Measurements from ENCODE around the gene TMEM125.

DNA sequence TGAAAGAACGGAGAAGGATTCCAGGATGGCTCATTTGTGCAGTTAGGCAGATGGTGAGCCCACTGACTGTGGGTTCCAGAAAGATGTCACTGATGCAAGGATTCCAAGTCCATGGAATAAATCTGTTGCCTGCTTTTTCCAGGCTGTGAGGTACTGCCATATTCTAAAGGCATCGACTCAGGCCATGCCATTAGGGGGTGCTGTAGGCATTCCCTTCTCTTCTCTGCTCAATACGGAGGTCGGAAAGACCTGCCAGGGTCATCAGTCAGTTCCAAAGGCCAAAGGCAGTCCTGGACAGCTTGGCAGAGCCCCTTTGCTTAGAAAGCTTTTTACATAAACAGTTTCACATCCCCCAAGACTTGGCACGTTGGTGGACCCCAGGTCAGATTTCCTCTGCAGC, 31.7 kb upstream of the TMEM125 start:
- TF ChIP-seq, protein P1, sequence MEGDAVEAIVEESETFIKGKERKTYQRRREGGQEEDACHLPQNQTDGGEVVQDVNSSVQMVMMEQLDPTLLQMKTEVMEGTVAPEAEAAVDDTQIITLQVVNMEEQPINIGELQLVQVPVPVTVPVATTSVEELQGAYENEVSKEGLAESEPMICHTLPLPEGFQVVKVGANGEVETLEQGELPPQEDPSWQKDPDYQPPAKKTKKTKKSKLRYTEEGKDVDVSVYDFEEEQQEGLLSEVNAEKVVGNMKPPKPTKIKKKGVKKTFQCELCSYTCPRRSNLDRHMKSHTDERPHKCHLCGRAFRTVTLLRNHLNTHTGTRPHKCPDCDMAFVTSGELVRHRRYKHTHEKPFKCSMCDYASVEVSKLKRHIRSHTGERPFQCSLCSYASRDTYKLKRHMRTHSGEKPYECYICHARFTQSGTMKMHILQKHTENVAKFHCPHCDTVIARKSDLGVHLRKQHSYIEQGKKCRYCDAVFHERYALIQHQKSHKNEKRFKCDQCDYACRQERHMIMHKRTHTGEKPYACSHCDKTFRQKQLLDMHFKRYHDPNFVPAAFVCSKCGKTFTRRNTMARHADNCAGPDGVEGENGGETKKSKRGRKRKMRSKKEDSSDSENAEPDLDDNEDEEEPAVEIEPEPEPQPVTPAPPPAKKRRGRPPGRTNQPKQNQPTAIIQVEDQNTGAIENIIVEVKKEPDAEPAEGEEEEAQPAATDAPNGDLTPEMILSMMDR (IDR thresholded peaks at IDR 0.05), result peak in 2 of 3 donors; percentile 60 to 63
- no peak for TF ChIP-seq POLR2A (IDR thresholded peaks at IDR 0.05)

All from breast epithelium (tissue), 3 donors.